HG03342 (cell line): ENCODE results near the gene BACH1.
"Not testable (repeated sequence)": the region's sequence is repeated elsewhere in the genome, so short reads cannot be mapped to it uniquely, and the experiment has no call there.

ENCODE experiments used
- ATAC-seq: cut with Tn5 transposase; IDR thresholded peaks from one replicate; pipeline ENCODE4 v1.9.1; 2021; ENCODE audit warnings: mild to moderate bottlenecking, moderate library complexity; ENCODE audit not compliant: unreplicated experiment

Gene BACH1

DNA sequence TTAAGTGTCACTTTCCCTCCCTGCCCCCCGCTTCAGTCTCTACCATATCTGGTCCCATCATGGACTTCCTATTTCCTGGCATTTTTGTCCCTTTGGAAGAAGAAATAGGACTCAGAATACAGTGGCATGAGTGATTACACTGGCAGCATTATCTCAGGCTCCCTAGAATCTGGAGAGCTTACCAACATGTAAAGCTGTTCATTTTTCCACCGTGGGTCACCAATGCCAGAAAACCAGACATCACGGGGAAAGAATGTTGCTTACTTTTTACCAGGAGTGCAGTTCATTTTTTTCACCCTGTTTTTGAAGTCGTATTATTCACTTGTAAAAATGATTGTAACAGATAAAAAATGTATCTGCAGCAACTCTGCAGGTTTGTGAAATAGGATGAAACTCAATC is 44.8 kb downstream of the BACH1 start:
- ATAC-seq, result no peak

DNA sequence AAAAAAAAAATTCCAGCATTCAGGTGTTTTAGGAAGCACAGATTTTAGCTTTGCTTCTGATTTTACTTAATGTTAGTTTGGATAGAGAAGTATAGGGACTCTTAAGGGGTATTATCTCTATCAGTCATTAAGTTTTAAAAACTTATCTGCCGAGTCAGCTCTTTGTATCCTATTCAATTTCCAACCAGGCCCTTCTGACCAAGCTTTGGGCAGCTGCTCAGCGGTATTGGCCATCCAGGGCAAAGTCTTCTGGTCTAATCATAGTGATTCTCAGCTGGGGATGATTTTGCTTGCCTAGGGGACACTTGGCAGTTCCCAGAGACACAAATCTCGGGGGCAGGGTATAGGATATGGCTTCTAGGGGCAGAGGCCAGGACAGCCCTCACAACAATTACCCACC is 47.6 kb downstream of the BACH1 start:
- ATAC-seq, result no peak

DNA sequence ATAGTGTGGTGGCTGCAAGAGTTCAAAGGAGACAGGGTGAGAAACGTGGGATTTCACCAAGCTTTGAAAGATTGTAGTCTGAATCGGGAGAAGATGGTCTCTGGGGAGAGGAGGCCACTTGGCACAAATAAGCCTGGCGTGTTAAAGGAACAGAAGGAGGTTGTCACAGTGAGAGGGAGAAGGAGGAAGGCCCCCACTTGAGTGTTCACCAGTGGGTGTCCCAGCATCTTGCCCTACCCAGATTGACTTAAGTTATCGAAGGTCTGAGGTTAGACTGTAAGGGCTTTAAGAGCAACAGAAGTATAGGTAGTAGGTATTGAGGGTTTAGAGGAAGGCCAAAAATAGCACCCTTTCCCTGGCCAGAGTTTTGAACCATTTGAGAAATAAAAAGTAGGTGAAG is 48.0 kb downstream of the BACH1 start:
- no peak for ATAC-seq

DNA sequence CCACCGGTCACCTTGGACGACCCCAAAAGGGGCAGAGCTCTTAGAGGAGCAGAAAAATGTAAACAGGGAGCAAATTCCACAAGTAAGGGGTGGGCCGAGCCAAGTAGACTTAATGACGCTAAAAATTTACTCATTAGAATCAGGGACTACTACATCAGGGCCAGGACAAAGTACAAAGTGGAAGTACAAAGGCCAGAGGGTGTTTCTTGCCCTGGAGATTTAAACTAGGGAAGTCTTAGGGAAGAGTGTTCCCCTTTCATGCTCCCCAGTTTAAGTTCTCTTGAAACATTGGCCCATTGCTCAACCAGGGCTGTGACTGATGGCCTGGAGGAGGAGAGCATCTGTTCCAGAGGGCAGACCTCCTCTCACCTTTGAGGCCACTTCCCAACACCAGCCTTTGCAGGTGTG is 48.6 kb downstream of the BACH1 start:
- ATAC-seq, result no peak

DNA sequence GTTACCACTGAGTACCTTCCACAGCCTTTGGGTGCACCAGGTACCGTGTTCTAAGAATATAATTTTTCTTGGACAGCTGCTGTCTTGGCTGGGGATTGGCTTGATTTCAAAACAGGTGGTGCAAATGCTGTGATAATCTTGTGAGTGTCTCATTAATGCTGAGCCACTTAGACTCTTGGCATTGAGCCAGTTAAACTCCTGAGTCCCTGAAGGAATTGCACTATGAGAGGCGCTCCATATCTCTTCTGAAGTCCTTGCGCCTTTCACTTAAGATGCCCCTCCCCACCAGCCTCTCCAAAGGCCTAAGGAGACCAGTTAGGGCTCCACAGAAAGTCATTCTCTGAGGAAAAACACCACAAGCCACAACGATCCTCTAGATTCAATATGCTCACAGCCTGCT is 51.0 kb downstream of the BACH1 start:
- no peak for ATAC-seq

DNA sequence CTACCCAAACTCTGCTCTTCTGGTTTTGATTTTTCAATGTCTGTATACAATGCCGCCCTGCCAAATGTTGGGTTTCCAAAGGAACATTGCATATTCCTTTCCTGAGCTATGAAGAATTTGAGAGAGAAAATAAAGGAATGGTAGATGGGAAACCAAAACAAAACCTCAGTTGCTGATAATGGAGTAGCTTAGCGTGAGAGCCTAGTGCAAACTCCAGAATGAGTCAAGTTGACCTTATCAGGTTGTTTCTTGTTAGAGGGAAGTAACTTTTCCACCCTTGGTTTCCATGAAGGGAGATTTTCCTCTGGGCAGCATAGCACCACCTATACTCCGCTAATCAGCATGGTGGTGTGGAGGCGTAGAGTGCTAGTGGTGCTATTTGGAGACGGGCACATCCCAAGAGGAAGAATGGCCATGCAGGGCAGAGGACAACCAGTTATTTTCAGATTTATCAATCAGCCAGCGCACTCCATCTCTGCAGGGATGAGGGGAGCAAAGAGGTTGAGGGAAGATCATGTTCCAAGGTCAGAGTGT is 51.6 kb downstream of the BACH1 start:
- no peak for ATAC-seq

DNA sequence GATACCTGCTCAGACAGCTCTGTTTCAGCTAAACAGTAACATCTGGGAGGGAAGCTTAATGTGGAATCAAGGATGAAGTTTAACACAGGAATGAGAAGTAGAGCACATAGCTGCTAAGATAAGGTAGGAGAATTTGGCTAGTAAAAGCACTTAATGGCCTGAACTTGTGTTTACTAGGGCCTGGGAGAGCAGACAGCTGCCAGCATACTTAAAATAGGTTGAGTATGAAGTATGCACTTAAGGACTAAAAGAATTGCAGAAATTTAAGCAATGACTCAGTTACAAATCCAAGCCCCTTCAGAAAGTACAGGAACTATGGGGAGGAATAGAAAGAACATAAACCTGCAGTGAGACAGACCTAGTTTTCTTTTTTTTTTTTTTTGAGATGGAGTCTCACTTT is 53.0 kb downstream of the BACH1 start:
- no peak for ATAC-seq

DNA sequence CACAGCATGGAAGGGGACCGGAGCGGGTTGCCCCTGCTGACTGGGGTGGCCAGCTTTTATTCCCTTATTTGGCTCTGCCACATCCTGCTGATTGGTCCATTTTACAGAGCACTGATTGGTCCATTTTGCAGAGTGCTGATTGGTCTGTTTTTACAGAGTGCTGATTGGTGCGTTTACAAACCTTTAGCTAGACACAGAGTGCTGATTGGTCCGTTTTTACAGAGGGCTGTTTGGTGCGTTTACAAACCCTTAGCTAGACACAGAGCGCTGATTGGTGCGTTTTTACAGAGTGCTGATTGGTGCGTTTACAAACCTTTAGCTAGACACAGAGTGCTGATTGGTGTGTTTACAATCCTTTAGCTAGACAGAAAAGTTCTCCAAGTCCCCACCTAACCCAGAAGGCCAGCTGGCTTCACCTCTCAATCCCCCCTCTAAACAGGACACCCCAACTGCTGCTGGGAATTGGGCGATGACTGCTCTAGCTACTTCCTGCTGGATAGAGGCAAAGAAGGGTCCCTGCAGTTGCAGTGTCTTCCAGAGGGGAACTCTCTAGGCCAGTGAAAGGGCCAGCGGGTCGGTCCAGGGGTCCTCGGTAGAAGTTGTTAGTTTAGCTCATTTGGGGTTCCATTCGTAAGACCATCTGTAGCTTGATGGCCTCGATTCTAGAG is 56.5 kb downstream of the BACH1 start:
- not testable (repeated sequence) for ATAC-seq

DNA sequence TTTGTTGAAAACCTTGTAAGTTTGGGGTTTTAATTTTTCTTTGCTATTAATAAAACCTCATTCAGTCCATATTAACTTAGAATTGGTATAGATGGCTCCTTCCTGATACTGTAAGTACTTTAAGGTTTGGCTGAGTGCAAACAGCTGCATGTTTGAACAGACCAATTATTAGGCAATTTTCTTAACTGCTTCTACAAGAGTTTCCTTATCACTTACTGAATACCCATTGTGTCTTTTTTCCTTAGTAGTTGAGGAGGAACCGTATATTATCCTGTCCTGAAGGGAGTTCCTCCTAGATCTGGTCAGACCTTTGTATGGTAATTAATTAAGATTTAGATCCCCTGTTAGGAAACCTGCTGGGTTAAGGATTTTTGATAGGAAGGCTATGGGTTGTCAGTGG is 57.6 kb downstream of the BACH1 start:
- not testable (repeated sequence) for ATAC-seq

DNA sequence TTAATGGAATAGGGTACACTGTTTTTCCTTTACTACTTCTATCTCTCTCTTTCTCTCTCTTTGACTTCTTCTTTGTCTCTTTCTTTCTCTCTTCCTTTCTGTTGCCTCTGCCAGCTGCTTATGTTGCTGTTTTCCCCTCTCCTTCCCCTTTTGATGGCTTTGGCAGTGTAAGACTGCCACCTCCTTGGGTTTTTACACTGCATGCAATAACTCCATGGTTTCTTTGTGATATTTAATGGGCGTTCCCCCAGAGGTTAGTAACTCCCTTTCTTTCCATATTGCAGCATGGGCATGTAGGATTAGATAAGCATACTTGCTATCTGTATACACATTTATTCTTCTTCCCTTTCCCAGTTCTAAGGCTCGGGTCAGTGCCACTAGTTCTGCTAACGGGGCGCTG is 58.1 kb downstream of the BACH1 start:
- ATAC-seq, result not testable (repeated sequence)

DNA sequence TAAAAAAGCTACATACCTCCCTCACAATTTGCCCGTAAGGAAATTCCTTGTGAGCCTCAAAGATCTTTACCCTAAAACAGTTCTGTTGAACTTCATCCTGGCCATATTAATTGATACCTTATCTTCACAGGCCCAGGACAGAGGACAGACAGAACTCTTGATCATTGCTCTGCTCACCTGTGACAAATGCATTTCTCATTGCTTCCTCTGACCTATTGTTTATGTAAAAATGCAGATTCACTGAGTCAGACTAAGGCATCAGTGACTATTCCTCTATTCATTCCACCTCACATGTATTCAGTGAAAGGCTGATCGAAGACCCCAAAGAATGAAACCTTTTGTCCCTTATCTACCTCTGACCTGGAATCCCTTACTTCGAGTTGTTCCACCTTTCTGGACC is 61.0 kb downstream of the BACH1 start:
- no peak for ATAC-seq

DNA sequence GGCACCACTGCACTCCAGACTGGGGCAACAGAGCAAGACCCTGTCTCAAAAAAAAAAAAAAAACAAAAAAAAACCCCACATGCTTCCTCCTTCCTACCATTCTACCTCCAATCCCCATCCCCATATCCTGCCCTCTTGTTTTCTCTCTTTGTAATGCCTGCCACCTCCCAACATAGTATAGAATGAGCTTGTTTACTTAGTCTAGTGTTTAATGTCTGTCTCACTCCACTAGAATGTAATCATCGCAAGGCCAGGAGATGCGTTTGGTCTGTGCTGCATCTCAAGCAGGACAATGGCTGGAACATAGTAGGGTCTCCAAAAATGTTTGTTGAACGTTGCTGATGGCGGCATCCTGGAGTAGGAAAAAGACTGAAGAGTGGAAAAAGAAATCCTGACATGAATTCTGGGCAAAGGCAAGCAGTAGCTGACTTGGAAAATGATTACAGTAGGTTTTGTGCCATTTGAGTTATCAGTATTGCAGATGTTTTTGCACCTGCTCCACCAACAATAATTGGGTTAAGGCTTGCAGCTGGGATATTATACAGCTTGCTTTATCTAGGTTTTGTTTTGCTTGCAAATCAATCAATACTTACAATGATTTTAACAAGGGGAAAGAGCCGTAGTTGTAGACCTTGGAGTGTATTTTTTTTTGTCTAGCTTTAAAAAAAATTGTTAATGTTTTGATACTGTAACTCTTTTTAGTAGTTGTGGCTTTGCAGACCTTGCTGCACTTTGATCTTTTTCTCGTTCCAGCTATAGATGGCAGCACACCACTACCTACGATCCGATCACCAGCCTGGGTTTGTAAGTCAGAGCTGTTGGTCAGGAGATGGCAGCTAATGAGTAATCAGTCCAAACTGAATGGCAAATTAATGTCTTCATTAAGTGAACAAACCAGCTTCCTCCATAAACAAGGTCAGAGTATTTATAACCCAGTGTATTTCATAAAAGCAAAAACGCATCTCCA is 62.4 kb downstream of the BACH1 start:
- no peak for ATAC-seq

DNA sequence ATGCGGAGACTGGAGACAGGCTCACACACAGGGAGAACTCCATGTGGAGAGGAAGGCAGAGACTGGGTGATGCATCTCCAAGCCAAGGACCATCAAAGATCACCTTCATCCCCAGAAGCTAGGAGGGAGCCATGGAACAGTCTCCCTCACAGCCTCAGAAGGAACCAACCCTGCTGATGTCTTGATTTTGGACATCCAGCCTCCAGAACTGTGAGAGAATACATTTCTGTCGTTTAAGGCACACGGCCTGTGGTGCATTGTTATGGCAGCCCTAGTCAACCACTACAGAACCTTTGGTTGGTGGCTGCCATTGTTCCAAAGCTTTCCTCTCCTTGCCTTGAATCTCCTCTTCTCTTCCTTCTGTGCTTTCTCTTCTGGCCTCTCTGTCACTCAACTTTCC is 64.0 kb downstream of the BACH1 start:
- ATAC-seq, result no peak

DNA sequence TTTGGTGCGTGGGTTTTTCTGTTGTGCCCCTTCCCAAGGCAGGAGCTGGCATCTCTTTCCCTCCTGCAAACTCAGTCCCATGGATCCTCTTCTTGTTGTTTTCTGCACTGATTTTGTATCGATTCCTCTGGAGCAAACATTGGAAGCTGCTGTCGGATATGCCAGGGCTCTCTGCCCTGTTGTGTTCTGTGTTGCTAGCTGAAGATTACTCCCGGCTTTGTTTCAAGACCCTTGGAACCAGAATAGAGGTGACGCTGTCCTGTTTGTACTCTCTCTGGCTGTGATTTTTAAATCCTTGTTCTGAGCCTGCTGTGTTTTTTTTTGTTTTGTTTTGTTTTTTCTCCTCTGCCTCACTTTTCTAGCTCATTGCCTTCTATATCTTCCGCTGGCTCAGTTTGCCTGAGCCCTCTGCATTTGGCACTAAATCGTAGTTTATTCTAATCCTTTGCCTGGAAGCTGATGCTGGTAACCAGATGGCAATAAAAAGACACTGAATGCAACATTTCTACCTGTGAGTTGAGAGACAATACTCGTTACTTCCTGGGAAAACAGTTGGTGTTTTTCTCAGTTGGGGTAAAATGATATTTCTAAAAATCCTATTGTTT is 67.0 kb downstream of the BACH1 start:
- no peak for ATAC-seq

DNA sequence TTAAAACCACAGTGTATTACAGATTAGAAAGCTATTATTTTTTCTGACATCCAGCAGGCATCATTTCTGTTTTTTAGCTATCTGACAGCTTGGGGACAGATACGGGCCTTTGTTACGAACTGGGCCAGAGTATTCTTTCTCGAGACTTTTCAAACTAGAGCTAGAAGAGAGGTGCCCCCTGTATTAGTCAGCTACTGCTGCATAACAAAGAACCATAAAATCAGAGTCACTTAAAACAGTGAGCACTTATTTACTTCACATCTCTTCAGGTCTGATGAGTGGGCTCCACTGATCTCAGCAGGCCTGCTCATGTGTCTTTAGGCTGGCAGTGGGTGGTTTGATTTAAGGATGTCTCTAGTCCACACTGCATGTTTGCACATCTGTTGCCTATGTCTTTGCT is 67.8 kb downstream of the BACH1 start:
- ATAC-seq, result no peak

DNA sequence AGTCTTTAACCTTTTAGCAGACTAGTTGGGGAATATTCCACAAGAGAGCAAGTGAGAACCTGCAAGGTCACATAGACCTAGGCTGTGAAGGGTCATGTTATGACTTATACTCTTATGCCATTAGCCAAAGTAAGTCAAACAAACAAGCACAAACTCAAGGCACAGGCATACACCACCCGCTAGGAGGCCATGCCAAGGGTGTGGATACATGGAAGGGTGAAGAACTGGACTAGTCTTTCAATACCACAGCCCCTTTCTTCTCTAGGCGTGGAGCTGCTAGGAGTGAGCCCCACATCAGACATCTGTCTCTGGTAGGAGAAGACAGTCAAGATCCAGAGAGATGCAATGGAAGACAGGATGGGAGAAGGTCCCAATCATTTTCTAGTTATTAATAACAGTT is 68.6 kb downstream of the BACH1 start:
- no peak for ATAC-seq

DNA sequence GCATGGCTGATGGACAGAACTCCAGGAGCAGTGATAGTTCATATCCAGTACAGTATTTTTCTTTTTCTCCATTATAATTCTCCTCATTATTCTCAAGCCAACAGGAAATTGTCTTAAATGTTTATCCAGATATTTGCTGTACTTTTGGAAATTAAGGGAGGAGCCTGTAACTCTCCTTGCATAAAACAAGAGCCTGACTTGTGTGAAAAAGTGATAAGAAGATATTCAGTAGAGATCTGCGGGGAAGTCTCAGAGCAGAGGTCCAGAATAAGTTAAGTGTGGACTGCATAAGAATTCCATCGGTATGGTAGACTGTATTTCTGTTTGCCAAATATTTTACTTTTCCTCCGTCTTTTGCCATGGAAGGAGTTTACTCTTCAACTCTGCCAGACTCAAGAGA is 70.2 kb downstream of the BACH1 start:
- no peak for ATAC-seq

DNA sequence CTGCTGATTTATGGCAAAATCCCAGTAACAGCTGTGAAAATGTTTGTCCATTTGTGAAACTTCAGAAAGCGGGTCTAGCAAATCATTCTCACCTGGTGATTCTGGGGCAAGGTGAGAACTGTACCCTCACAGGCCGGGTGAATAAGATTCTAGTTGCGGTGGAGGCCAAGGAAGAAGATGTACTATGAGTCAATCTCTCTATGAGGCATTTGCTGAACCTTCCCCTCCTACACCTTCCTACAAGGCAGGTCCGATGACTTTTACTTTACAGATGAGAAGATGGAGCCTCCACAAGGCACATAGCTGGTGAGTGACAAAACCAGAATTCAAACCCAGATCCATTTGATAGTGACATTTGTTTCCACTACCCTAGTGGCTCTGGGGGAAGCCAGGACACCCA is 72.7 kb downstream of the BACH1 start:
- no peak for ATAC-seq

DNA sequence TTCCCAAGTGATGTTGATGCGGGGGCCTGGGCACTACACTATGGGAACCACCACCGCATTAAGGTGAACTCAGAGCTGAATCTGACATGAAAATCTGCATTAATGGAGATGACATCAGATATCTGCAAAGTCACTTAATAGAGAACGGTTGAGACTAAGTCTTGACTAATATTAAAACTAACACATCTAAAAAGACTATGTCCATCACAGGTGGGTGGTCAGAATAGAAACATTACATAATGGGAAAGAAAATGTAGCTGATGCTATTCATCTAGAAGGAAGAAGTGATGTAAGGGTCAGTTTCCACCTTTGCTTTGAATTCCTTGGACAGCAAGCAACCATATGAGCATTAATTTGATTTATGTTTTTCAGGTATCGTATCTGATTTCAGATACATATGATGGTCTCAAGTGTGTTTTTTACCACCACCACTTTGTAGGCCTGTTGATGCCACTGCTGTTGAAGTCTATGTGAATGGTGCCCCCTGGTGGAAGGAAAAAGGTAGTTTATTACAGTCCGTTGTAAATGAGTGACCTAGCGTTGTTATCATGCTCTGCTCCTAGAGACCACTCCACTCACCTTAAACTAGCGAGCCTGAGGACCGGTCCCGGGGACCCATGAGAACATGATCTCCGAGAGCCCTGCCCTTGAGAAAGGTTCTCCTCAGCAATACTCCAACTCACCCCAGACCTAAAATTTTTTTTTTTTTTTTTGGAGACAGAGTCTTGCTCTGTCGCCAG is 73.5 kb downstream of the BACH1 start:
- ATAC-seq, result peak; percentile 82

DNA sequence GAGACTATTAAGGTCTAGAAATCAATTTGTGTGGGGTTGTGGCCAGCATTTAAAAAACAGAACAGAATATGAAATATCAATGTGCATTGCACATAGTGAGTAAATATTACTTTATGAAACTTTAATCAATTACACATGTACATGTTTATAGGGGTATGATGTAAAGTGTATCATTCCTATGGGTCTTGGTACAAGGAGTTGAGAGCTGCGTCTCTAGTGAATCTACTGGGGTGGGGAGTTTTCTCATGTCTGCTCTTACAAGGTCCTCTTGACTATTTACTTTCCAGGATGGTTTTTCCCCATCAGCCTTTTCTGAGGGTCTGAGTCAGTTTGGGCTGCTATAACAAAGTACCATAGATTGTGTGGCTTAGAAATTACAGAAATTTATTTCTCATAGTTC is 75.8 kb downstream of the BACH1 start:
- ATAC-seq, result no peak

DNA sequence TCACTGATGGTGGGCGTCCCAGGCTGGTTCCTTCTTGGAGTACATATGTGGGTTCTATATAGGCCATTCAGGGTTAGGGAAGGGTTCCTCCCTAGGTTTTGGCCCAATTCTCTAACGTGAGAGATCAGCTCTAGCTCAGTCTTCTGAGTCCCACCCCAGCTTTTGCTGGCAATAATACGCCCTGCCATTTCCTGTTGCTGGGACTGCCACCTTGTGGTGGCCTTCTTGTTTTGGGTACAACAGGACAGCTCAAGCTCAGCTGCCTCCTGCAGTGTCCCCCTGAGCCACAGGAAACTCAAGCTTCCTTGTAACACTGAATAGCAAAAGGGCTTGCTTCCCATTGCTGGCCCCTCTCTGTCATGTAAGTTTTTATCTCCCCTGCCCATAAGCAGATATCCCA is 77.8 kb downstream of the BACH1 start:
- ATAC-seq, result peak; percentile 58
